ENCODE data around the gene TK1. TPM values are rescaled to one million over a fixed set of nuclear protein-coding genes. Genes with fewer than 3 reads are reported as not detected.
A peak's percentile ranks its signal among the peaks of the same experiment; 100 is the strongest.

TK1 gene
- total RNA-seq, 4 donors from 2014 or later, result 11.3 to 57.7 (median 34.3) TPM

DNA sequence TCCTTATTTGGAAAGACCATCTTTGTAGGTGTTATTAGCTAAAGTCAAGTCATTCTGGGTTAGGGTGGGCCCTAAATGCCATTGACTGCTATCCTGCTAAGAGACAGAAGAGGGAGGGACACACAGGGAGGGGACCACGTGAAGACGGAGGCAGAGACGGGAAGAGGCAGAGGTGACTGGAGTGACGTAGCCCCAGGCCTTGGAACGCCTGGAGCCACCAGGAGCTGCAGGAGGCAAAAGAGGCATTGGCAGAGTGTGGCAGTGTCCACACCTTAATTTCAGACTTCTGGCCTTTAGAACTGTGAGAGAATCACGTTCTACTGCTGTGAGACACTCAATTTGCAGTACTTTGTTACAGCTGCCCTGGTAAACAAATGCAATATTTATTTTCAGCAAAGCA lies 13.6 kb upstream of the TK1 start:
- intact Hi-C loops (cut with DNase I), result no loop called here
- H3K4me1 ChIP-seq, result peaks cover 5 to 40% (median 13%) of the 10 kb centered on the region in 3 donors
- H3K4me3 ChIP-seq, result no peak overlapping the region
- H3K27me3 ChIP-seq, result no peaks in the 10 kb centered on the region
- no peaks in the 10 kb centered on the region for H3K9me3 ChIP-seq
- no peak for TF ChIP-seq POLR2A (IDR thresholded peaks at IDR 0.05)
- TF ChIP-seq, protein P1, sequence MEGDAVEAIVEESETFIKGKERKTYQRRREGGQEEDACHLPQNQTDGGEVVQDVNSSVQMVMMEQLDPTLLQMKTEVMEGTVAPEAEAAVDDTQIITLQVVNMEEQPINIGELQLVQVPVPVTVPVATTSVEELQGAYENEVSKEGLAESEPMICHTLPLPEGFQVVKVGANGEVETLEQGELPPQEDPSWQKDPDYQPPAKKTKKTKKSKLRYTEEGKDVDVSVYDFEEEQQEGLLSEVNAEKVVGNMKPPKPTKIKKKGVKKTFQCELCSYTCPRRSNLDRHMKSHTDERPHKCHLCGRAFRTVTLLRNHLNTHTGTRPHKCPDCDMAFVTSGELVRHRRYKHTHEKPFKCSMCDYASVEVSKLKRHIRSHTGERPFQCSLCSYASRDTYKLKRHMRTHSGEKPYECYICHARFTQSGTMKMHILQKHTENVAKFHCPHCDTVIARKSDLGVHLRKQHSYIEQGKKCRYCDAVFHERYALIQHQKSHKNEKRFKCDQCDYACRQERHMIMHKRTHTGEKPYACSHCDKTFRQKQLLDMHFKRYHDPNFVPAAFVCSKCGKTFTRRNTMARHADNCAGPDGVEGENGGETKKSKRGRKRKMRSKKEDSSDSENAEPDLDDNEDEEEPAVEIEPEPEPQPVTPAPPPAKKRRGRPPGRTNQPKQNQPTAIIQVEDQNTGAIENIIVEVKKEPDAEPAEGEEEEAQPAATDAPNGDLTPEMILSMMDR (IDR thresholded peaks at IDR 0.05), result no peak
- 87 to 92% methylated on average over 6 of the region's 6 CpGs for whole genome bisulfite sequencing, 2 donors
- no peak for DNase-seq
- peaks cover 5 to 69% (median 5%) of the 10 kb centered on the region in 3 donors for H3K36me3 ChIP-seq
- no peak overlapping the region for H3K27ac ChIP-seq

DNA sequence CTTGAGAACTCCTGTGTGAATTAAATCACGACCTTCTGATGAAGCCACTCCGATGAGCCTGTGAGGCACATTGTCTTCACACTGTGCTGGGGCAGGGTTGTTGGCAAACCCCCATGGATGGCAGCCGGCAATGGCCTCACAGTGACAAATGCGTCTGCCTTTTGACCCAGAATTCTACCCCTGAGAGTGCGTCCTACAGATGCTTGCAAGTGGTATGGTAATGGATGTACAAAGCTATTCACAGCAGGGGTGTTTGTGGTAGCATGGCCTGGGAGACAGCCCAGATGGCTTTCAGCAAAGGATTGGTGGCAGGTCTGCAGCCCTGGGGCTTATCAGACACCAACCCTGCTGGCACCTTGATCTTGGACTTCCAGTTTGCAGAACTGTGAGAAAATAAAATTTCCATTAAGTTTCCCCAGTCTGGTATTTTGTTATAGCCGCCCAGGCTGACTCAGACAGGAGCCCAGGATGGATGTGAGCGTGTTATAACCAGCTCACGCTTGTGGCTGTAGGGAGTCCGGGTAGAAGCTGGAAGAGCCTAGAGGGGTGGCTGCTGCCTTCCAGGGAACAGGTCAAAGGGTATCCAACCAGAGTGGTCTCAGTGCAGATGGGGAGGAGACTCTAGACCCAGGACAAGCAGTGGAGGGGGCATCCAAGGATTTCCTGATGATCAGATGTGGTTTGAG lies 10.4 kb upstream of the TK1 start:
- no peak for DNase-seq
- Histone ChIP-seq H3K4me3 (no peak overlapping the region), H3K27ac (peak overlapping the region; percentile 70 to 96 (median 88)), H3K4me1 (peaks cover 5 to 40% (median 13%) of the 10 kb centered on the region in 3 donors), H3K9me3 (no peaks in the 10 kb centered on the region), H3K36me3 (peaks cover 0 to 69% (median 6%) of the 10 kb centered on the region in 3 donors), H3K27me3 (no peaks in the 10 kb centered on the region)
- intact Hi-C loops (cut with DNase I), result no loop called here
- TF ChIP-seq POLR2A (IDR thresholded peaks at IDR 0.05), result no peak
- TF ChIP-seq, protein P1 (IDR thresholded peaks at IDR 0.05), result no peak
- 32 to 39% methylated on average over 4 to 9 of the region's 9 CpGs for WGBS, 2 donors

DNA sequence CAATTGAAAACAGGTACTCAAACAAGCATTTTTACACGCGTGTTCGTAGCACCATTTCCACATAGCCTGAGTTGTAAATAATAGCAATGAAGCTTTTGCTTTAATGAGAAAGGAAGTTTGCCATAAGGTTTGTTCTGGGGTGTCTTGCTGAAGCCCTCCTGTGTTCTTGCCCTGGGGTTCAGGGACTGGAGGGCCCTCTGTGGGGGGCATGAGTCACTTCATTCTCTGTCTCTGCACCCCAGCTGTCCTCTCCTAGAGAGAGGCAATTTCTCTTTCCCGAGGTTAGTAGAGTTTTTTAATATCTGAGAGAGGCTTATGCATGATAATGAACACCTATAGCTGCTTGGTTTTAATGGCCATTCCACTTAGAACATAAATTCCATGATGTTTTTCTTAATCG lies 9.9 kb upstream of the TK1 start:
- H3K36me3 ChIP-seq, result peaks cover 0 to 69% (median 6%) of the 10 kb centered on the region in 3 donors
- WGBS, 2 donors, result 77 to 80% methylated on average over 5 of the region's 5 CpGs
- H3K9me3 ChIP-seq, result no peaks in the 10 kb centered on the region
- H3K27me3 ChIP-seq, result no peaks in the 10 kb centered on the region
- no peak overlapping the region for H3K4me3 ChIP-seq
- H3K4me1 ChIP-seq, result peaks cover 5 to 40% (median 13%) of the 10 kb centered on the region in 3 donors
- DNase-seq, result no peak
- no peak for TF ChIP-seq POLR2A (IDR thresholded peaks at IDR 0.05)
- TF ChIP-seq, protein P1 (IDR thresholded peaks at IDR 0.05), result no peak
- intact Hi-C loops (cut with DNase I), result no loop called here
- peak overlapping the region in 3 of 4 donors; percentile 87 to 96 (median 89) for H3K27ac ChIP-seq

DNA sequence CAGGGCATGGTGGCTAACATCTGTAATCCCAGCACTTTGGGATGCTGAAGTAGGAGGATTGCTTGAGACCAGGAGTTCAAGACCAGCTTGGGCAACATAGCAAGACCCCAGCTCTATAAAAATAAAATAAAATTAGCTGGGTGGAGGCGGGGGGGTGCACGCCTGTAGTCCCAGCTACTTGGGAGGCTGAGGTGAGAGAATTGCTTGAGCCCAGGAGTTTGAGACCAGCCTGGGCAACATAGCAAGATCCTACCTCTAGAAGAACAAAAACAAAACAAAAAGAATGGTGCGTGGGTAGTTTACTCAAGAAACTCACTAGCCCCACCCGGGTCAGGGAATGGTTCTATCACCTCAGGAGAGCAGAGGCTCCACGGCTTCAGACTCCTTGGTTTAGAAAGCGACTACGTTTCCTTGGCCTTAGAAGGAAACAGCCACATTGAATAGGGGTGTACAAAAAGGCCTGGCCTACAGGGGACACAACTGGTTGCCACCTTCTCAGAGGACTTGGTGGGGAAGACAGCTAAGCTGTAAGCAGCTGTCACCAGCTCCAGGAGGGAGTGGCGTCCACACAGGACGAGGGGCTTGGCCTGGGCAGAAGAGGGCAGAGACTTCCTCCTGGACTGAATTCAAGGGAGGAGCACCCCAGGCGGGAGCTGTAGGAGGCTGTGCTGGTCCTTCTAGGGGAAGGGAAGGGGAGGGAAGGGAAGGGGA lies 716 bp downstream of the TK1 start:
- TF ChIP-seq, protein P1 (IDR thresholded peaks at IDR 0.05), result no peak
- no peak for TF ChIP-seq POLR2A (IDR thresholded peaks at IDR 0.05)
- H3K27me3 ChIP-seq, result no peaks in the 10 kb centered on the region
- H3K36me3 ChIP-seq, result peaks cover 0 to 13% (median 0%) of the 10 kb centered on the region in 3 donors
- no peaks in the 10 kb centered on the region for H3K9me3 ChIP-seq
- WGBS, 2 donors, result 45 to 52% methylated on average over 8 to 9 of the region's 10 CpGs
- peaks cover 11 to 63% (median 12%) of the 10 kb centered on the region in 3 donors for H3K4me1 ChIP-seq
- intact Hi-C loops (cut with DNase I), result loop anchor here (5.0 kb wide), 1 partner anchor 66 kb away; no protein-coding TSS in a partner anchor
- no peak for DNase-seq
- H3K27ac ChIP-seq, result peak overlapping the region; percentile 78 to 89 (median 84)
- H3K4me3 ChIP-seq, result peak overlapping the region; percentile 43 to 79 (median 52)

DNA sequence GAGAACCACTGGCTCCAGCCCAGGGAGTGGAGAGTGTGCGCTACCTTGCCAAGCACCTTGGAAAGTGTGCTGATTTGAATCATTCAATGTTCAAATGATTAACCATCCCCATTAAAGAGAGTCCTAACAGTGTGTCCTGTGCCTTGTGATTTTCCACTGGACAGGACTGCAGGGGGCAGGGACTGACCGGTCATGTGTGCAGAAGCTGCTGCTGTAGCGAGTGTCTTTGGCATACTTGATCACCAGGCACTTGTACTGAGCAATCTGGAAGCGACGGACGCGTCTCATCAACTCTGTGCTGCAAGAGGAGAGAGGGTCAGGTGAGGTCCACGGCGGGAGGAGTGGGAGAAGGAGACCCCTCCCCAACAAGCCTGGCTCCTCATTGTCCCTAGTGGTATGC lies 2.0 kb downstream of the TK1 start:
- no peaks in the 10 kb centered on the region for H3K27me3 ChIP-seq
- H3K27ac ChIP-seq, result peak overlapping the region in 1 of 4 donors; percentile 21
- 78 to 85% methylated on average over 3 to 9 of the region's 9 CpGs for WGBS, 2 donors
- H3K9me3 ChIP-seq, result no peaks in the 10 kb centered on the region
- TF ChIP-seq POLR2A (IDR thresholded peaks at IDR 0.05), result no peak
- TF ChIP-seq, protein P1 (IDR thresholded peaks at IDR 0.05), result no peak
- H3K4me3 ChIP-seq, result no peak overlapping the region
- intact Hi-C loops (cut with DNase I), result loop anchor here (5.0 kb wide), 1 partner anchor 67 kb away; no protein-coding TSS in a partner anchor
- peaks cover 11 to 71% (median 24%) of the 10 kb centered on the region in 3 donors for H3K4me1 ChIP-seq
- no peaks in the 10 kb centered on the region for H3K36me3 ChIP-seq
- DNase-seq, result no peak

Data from esophagus squamous epithelium (tissue), 5 donors.